Activated CD8-positive, alpha-beta memory T cell treated with anti-CD3 and anti-CD28 coated beads, Interleukin-2, amount 50 U/mL, for 48 hours (primary cell): ENCODE data around the gene PEMT.

ENCODE experiments used
- DNase-seq: peaks from one replicate; pipeline ENCODE4 v3.0.0-alpha.2; 2020

Gene PEMT

GRCh38 chr17:17570140-17570797 lies 21.2 kb downstream of the PEMT start:
- DNase-seq, result no peak

- DNase-seq, result no peak
These were observed 21.8 kb downstream of the PEMT start for GRCh38 chr17:17569691-17570090.

- peak; percentile 91 for DNase-seq
These were observed 22.7 kb downstream of the PEMT start for GRCh38 chr17:17568772-17569195.

GRCh38 chr17:17567631-17568030 lies 23.9 kb downstream of the PEMT start:
- no peak for DNase-seq

- no peak for DNase-seq
These were observed 24.5 kb downstream of the PEMT start for GRCh38 chr17:17566896-17567513.

GRCh38 chr17:17565471-17566339 lies 25.8 kb downstream of the PEMT start:
- DNase-seq, result no peak

GRCh38 chr17:17564896-17565295 lies 26.6 kb downstream of the PEMT start:
- no peak for DNase-seq

- no peak for DNase-seq
These were observed 27.2 kb downstream of the PEMT start for GRCh38 chr17:17564323-17564722.

- DNase-seq, result no peak
These were observed 28.0 kb downstream of the PEMT start for GRCh38 chr17:17563530-17563929.

- DNase-seq, result no peak
These were observed 29.4 kb downstream of the PEMT start for GRCh38 chr17:17562146-17562511.

- DNase-seq, result no peak
These were observed 29.9 kb downstream of the PEMT start for GRCh38 chr17:17561408-17562145.

GRCh38 chr17:17560975-17561374 lies 30.5 kb downstream of the PEMT start:
- no peak for DNase-seq

- DNase-seq, result no peak
These were observed 31.3 kb downstream of the PEMT start for GRCh38 chr17:17560167-17560566.

GRCh38 chr17:17559164-17559563 lies 32.3 kb downstream of the PEMT start:
- DNase-seq, result no peak

GRCh38 chr17:17558431-17558830 lies 33.1 kb downstream of the PEMT start:
- no peak for DNase-seq

GRCh38 chr17:17557796-17558195 lies 33.7 kb downstream of the PEMT start:
- no peak for DNase-seq

- DNase-seq, result no peak
These were observed 34.8 kb downstream of the PEMT start for GRCh38 chr17:17556671-17557070.

- no peak for DNase-seq
These were observed 35.6 kb downstream of the PEMT start for GRCh38 chr17:17555906-17556305.

- DNase-seq, result no peak
These were observed 36.4 kb downstream of the PEMT start for GRCh38 chr17:17555151-17555550.

GRCh38 chr17:17554266-17554665 lies 37.2 kb downstream of the PEMT start:
- no peak for DNase-seq

- DNase-seq, result no peak
These were observed 38.0 kb downstream of the PEMT start for GRCh38 chr17:17553217-17554195.
